HepG2 (cell line): ENCODE results near the gene NTN5. TPM values are rescaled to one million over a fixed set of nuclear protein-coding genes. Genes with fewer than 3 reads are reported as not detected.
A peak's percentile ranks its signal among the peaks of the same experiment; 100 is the strongest.

ENCODE experiments used
- ATF2 ChIP-seq: sonication (generic); formaldehyde crosslinking; IDR thresholded peaks from 2 replicates; pipeline ENCODE4 v1.4.0; 2020; ENCODE audit warnings: missing genetic modification reagents
- CTCF ChIP-seq: sonication (generic); formaldehyde crosslinking; IDR thresholded peaks from 2 replicates; pipeline ENCODE4 v1.5.0; 2020; ENCODE audit warnings: mild to moderate bottlenecking, missing genetic modification reagents, moderate library complexity
- FOXK1 ChIP-seq: sonication (generic); formaldehyde crosslinking; IDR thresholded peaks from 2 replicates; pipeline ENCODE4 v1.4.0; 2020; ENCODE audit warnings: low read depth, missing genetic modification reagents, borderline replicate concordance
- FOXP4 ChIP-seq: sonication (generic); formaldehyde crosslinking; IDR thresholded peaks from 2 replicates; pipeline ENCODE4 v1.4.0; 2020; ENCODE audit warnings: missing genetic modification reagents
- GATA4 ChIP-seq: sonication (generic); IDR thresholded peaks from 2 replicates; pipeline ENCODE4 v1.6.1; 2016; ENCODE audit warnings: antibody characterized with exemption, low read depth, borderline replicate concordance
- JUN ChIP-seq: sonication (generic); formaldehyde crosslinking; IDR thresholded peaks from 2 replicates; pipeline ENCODE4 v1.4.0; 2020; ENCODE audit warnings: mild to moderate bottlenecking, missing genetic modification reagents
- KAT7 ChIP-seq: IDR thresholded peaks from 2 replicates; pipeline ENCODE4 v1.6.1; 2018; ENCODE audit warnings: borderline replicate concordance, missing compliant biosample characterization
- MED13 ChIP-seq: sonication (generic); formaldehyde crosslinking; IDR thresholded peaks from 2 replicates; pipeline ENCODE4 v1.5.0; 2020; ENCODE audit warnings: missing genetic modification reagents
- MXD4 ChIP-seq: IDR thresholded peaks from 2 replicates; pipeline ENCODE4 v1.6.1; 2016; ENCODE audit warnings: mild to moderate bottlenecking, missing biosample characterization, missing genetic modification reagents
- NFYC ChIP-seq: IDR thresholded peaks from 2 replicates; pipeline ENCODE4 v1.6.1; 2016; ENCODE audit warnings: missing genetic modification reagents, missing compliant biosample characterization
- PCBP1 ChIP-seq: fragments of 200-400 bp; formaldehyde crosslinking; IDR thresholded peaks from 2 replicates; pipeline ENCODE4 v1.6.1; 2017; ENCODE audit warnings: mild to moderate bottlenecking, low read depth, low read length, borderline replicate concordance
- TAF15 ChIP-seq: fragments of 200-400 bp; formaldehyde crosslinking; IDR thresholded peaks from one replicate; pipeline ENCODE4 v1.6.1; 2018; ENCODE audit warnings: mild to moderate bottlenecking, low read depth, low read length; ENCODE audit not compliant: poor library complexity, severe bottlenecking
- XRCC5 ChIP-seq: fragments of 200-400 bp; formaldehyde crosslinking; optimal IDR thresholded peaks from 2 replicates; pipeline ENCODE3; 2017; ENCODE audit warnings: mild to moderate bottlenecking, low read length
- ZNF484 ChIP-seq: sonication (generic); formaldehyde crosslinking; IDR thresholded peaks from 2 replicates; pipeline ENCODE4 v1.5.1; 2020; ENCODE audit warnings: mild to moderate bottlenecking, low read depth, missing genetic modification reagents, borderline replicate concordance
- ZNF547 ChIP-seq: sonication (generic); formaldehyde crosslinking; IDR thresholded peaks from 2 replicates; pipeline ENCODE4 v1.5.1; 2020; ENCODE audit warnings: mild to moderate bottlenecking, missing genetic modification reagents
- ZNF614 ChIP-seq: IDR thresholded peaks from 2 replicates; pipeline ENCODE4 v1.6.1; 2018; ENCODE audit warnings: missing biosample characterization, missing genetic modification reagents, inconsistent platforms, borderline replicate concordance
- ZSCAN29 ChIP-seq: sonication (generic); formaldehyde crosslinking; conservative IDR thresholded peaks from 2 replicates; pipeline ENCODE4 v1.4.0; 2020; ENCODE audit warnings: mild to moderate bottlenecking, missing genetic modification reagents
- polyA plus RNA-seq, 8 experiments: library from polyadenylated mRNA; depleted of rRNA in 3 of 8; stranded (reverse) in 7 of 8; unstranded in 1 of 8; fragments of >200 nt; fragmentation: Illumina TruSeq in 4 of 8; extraction: Trizol in 4 of 8; gene quantifications; 2 replicates each; pipeline versions ENCODE4 v1.2.1 to v1.2.3, GENCODE V29; 2011 to 2016; ENCODE audit warnings: low read depth in 4 of 8, missing spikeins in 1 of 8, mixed read lengths in 1 of 8; ENCODE audit not compliant: insufficient read depth in 1 of 8
- total RNA-seq, 5 experiments: library from RNA; depleted of rRNA; stranded (reverse); fragments of >200 nt; fragmentation: Illumina TruSeq; extraction: Trizol; gene quantifications; 2 replicates each; pipeline ENCODE4 v1.2.3, GENCODE V29; 2016; ENCODE audit warnings: low read depth in 1 of 5

NTN5 gene
- total and polyA plus RNA-seq, 2 of the 13 experiments (the other 11 are each of a cell fraction or from before 2014, with no cell fraction given), result 0.05 TPM; not detected in 1

GRCh38 chr19:48713864-48714755, 41.3 kb upstream of the NTN5 start (continued):
- no peak for TF ChIP-seq ATF2 (CRISPR knock-in tag)
- TF ChIP-seq NFYC, result peak; percentile 88
- TF ChIP-seq ZNF614, result 0 out of 2 replicates have a peak, but pooled peaks have one; percentile 41
- TF ChIP-seq FOXP4, result no peak
- TF ChIP-seq ZNF547 (CRISPR knock-in tag), result peak; percentile 61; the same call in 1 of the 2 replicates
- no peak for TF ChIP-seq FOXK1
- TF ChIP-seq JUN (CRISPR knock-in tag), result 0 out of 2 replicates have a peak, but pooled peaks have one; percentile 38
- no peak; the same call in 1 of the 2 replicates for TF ChIP-seq KAT7 (CRISPR knock-in tag)
- TF ChIP-seq ZNF484 (CRISPR knock-in tag), result no peak
- TF ChIP-seq ZSCAN29 (CRISPR knock-in tag), result no peak
- peak; percentile 48; the same call in 1 of the 2 replicates for TF ChIP-seq MXD4 (CRISPR knock-in tag)
- no peak for TF ChIP-seq GATA4
- peak; percentile 60 for TF ChIP-seq XRCC5
- peak; percentile 23; the same call in 1 of the 2 replicates for TF ChIP-seq CTCF (CRISPR knock-in tag)
- TF ChIP-seq TAF15, result no peak
- TF ChIP-seq PCBP1, result no peak
- TF ChIP-seq MED13 (CRISPR knock-in tag), result no peak
